Occipital lobe (tissue), 2 donors: ENCODE results near the gene TRPM3. TPM values are rescaled to one million over a fixed set of nuclear protein-coding genes. Genes with fewer than 3 reads are reported as not detected.

ENCODE experiments used
- DNase-seq: peaks from one replicate; lab custom pipeline; 2025; lab: John Stamatoyannopoulos, UW
- total RNA-seq: library from RNA; depleted of rRNA; stranded (reverse); fragments of >200 nt; gene quantifications from one replicate; pipeline ENCODE4 v1.2.3, GENCODE V29; 2014

Gene TRPM3
- total RNA-seq, 1 donor from 2014 or later: 20.6 TPM

GRCh38 chr9:70614786-70615463 lies 506.5 kb downstream of the TRPM3 start:
- peak; percentile 49 for DNase-seq

GRCh38 chr9:70613024-70613768 lies 508.2 kb downstream of the TRPM3 start:
- no peak for DNase-seq

DNA sequence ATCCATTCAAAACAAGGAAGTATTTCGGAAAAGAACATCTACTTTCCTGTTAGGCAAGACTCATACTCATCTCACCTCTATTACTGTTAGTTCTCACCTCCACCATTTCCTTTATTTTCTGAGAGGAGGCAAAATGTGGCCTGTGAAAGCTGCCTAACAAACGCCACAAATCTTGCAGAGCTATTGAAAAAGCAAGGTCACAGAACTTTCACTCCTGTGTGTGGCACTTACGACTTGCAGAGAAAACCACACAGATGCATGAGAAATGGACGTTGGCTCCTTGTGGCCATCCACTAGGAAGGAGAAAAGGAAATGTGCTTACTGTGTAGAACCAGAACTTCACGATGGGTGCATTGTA lies 511.2 kb downstream of the TRPM3 start:
- no peak for DNase-seq

- no peak for DNase-seq
These were observed 511.7 kb downstream of the TRPM3 start for GRCh38 chr9:70609542-70610286.

- no peak for DNase-seq
These were observed 512.4 kb downstream of the TRPM3 start for GRCh38 chr9:70609011-70609410.

DNA sequence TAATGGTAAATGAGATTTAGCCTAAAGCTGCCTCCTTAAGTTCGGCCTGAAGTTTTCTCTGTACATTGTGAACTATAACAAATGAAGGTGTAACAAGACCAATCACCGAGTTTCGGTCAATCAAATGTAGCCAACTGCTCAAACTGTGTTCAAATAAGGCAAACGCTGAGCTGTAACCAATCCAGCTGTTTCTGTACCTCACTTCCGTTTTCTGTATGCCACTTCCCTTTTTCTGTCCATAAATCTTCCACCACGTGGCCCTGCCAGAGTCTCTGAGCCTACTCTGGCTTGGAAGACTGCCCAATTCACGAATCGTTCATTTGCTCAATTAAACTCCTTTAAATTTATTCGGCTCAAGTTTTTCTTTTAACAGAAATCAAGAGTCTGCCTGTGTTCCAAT lies 513.5 kb downstream of the TRPM3 start:
- DNase-seq: no peak

DNA sequence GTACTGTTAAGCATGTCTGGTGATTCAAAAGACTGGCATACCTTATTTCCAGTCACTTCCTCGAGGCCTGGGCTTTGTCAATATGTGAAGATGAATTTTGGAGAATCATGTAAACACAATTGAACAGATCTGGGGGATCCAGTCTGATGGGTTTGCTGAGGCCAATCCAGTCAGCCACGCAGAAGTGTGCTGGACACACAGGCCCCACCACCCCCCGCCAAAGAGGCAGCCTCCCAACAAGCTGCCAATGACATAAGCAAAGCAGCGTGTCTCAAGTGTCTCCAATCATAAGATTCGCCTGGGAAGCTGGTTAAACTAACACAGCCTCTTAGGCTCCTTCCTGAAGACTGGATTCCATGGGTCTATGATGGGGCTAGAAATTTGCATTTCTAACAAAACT lies 514.1 kb downstream of the TRPM3 start:
- DNase-seq: no peak

DNA sequence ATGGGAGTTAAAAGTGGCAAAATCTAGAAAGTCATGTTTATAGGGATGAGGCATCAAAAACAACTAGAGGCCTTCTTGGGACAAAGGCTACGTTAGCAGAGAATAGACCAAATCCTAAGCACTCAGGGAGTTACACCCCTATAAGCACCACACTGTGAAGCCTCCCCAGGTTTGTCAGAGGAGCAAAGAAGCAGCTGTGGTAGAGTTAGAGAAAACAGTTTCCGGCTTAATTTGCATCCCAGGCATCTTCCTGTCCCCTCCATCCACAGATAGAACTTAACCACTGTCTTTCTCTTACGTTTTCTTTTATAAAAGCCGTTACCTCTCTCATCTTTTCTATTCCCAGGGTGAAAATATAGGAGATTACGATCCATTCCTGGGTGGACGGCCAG lies 518.4 kb downstream of the TRPM3 start:
- DNase-seq: no peak

DNA sequence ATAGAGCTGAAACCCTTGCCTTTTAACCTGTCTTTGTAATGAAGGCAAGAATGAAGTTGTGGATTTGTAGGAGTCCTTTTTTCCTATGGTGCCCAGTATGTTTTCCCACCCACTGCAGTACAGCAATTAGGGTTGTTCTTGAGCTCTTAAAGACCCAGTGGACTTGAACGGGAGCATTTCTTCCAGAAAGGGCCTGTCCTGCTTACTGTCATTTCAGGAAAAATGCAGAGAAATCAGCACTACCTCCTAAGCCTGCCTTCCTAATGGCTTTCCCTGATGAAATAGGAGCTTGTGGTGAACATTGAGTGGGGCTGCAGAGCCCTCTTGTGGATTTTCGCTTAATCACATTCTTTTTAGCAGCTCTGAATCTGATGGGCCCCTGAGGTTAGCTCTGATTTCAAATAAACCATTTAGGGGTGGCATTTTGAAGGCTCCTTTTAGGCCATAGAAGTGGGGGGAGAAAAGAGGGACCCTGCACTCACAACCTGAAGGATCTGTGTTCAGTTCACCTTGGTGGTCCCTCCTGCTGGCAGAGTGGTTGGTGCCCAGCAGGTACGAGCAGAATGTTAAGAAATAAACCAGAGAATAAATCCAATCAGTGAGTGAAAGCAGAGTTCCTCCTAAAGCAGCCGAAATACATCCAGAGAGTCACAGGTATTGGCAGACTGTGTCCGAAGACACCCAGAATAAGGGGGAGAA lies 519.0 kb downstream of the TRPM3 start:
- peak; percentile 37 for DNase-seq

DNA sequence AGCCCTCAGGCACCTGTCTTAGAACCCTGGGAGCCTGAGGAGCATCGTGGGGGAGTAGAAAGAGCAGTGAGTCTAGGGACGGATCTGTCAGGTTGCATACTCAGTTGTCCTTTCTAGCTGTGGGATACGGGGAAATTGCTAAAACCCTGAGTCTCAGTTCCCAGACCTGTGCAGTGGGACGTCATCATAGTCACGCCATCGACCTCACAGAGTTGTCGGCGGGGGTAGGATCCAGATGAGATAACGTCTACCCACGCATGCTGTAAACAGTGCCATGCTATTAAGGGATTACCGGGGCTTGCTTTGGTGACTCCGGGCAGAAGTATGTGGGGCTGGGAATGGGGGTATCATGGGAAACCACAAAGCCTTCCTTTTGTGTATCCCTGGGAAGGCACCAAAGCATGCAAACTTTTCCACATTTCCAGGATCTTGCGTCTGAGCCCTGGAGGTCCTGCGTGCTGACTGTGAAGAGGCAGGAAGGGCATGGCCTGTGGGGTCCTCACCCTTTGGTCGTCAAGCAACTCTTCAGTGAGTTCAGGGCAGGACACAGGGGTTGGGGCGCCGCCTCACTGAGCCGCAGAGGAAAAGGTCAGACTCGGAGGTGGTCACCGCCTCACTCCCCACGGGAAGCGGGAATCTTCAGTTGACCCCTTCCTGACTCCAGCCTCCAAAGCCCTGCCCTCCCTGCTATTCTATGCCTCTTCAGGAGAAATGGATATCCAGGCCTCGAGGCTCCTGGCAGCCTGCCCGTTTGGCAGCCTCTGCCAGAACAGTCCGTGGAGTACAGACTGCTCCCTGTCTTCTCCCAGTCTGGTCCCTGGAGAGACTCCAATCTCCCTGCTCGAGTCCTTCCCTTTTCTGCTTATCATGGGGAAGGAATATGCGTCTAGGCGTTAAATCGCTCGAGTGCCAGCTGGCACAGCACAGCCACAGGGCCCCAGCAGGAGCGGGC lies 520.1 kb downstream of the TRPM3 start:
- peak; percentile 82 for DNase-seq

GRCh38 chr9:70600506-70600905 lies 520.9 kb downstream of the TRPM3 start:
- no peak for DNase-seq

DNA sequence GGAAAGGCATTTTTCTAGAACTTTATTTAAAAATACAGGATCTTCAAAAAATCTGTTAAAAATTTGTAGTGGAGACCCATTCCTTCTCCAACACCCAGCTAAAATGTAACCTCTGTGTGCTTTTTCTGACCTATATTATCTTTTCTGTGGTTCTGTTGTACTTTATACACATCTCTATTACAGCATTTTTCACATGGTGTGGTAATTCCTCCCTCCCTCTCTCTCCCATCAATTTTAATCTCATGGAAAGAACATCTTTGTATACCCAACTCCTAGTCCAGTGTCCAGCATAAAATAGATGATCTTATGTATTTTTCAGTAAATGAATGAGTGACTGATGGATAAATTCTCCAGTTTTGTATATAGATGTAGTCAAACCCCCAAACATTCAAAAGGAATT lies 523.5 kb downstream of the TRPM3 start:
- no peak for DNase-seq

DNA sequence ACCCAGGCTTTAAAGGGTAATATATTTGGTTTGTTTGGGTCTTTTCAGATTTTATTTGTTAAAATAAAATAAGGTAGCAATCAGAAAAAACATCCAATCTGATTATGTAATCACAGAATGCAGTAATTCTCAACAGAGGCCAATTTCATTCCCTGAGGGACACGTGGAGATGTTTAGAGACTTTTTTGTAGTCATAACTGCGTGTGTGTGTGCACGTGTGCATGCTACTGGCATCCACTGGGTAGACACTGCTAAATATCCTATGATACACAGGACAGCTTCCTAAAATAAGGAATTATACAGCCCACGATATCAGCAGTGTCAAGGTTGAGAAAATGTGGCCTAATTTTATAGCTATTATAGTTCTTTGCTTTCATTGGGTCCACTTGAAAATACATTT lies 526.2 kb downstream of the TRPM3 start:
- no peak for DNase-seq

GRCh38 chr9:70594386-70594944 lies 527.0 kb downstream of the TRPM3 start:
- no peak for DNase-seq

GRCh38 chr9:70593241-70593640 lies 528.2 kb downstream of the TRPM3 start:
- no peak for DNase-seq

DNA sequence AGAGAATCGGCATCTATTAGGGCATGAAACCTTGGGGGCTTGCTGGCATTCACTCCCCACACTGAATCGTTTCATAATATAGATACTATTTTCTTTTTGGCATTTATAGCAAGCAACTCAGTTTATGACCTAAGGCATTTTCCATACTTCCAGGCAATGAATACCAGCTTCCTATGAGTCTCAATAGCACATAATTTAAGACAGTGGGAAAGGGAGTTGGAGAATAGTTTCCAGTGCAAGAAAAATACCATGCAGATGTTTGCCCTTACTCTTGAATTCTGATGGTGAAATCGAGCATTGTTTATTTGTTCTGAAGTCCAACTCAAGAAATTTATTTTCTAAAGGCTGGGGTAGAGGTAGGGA lies 531.1 kb downstream of the TRPM3 start:
- DNase-seq: no peak

DNA sequence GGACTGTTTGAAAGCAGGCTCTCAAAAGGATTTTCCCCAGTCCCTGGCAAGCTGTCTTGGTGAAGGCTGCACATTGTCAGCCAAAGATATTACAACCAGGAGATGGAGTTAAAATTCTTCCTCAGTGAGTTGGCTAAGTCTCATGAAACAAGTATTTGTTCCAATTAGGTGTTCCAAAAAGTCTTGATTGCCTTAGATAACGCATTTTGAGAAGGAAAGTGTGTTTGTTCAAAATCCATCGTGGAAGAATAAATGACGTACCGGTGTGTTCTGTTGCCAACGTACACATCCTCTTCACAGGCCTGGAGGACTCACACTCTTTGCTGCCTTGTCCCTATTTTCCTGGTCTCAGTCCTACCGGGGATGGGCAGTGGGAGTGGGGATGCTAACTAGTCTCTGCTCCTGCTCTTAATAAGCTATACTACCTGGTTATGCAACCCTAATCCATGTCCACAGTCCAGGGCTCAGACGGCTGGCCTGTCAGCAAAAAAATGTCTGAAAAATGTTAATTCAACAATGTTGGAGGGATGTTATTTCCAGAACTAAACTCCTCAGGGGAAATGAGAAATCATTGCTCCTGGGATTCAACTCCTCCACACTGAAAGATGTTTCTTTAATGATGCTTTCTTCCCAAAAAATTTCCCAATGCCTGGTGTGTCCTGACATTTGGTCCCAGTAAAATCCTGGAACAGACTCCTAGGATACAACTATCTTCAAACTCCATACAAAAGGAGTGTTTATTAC lies 531.7 kb downstream of the TRPM3 start:
- DNase-seq: no peak

- DNase-seq: no peak
These were observed 532.4 kb downstream of the TRPM3 start for GRCh38 chr9:70588999-70589398.

GRCh38 chr9:70588381-70588780 lies 533.0 kb downstream of the TRPM3 start:
- DNase-seq: no peak

- DNase-seq: peak; percentile 39
These were observed 534.2 kb downstream of the TRPM3 start for GRCh38 chr9:70587201-70587600.
